ENCODE data around the gene MEF2D. TPM values are rescaled to one million over a fixed set of nuclear protein-coding genes. Genes with fewer than 3 reads are reported as not detected.
A peak's percentile ranks its signal among the peaks of the same experiment; 100 is the strongest.

MEF2D gene
- total RNA-seq, 1 donor from 2014 or later, result 106 TPM

GRCh38 chr1:156498432-156499193, 2.0 kb downstream of the MEF2D start:
- Histone ChIP-seq H3K4me1 (peaks cover 39 to 68% of the 10 kb centered on the region in 2 donors), H3K9me3 (no peaks in the 10 kb centered on the region), H3K27ac (peak overlapping the region; percentile 99 to 100), H3K36me3 (peaks cover 0 to 14% of the 10 kb centered on the region in 2 donors), H3K4me3 (peak overlapping the region; percentile 86 to 100), H3K27me3 (no peaks in the 10 kb centered on the region)
- intact Hi-C loops (cut with DNase I), result loop anchor here (1.0 kb wide), 1 partner anchor 18 kb away; no protein-coding TSS in a partner anchor
- TF ChIP-seq CTCF (IDR thresholded peaks at IDR 0.05), result no peak
- DNase-seq (ENCODE audit: low spot score in 2 of 2), result peak in 1 of 2 donors; percentile 73

GRCh38 chr1:156497743-156498431, 2.7 kb downstream of the MEF2D start:
- H3K4me3 ChIP-seq, result peak overlapping the region; percentile 86 to 100
- H3K27ac ChIP-seq, result peak overlapping the region; percentile 99 to 100
- H3K4me1 ChIP-seq, result peaks cover 43 to 69% of the 10 kb centered on the region in 2 donors
- peak in 1 of 2 donors; percentile 64 for DNase-seq (ENCODE audit: low spot score in 2 of 2)
- TF ChIP-seq CTCF (IDR thresholded peaks at IDR 0.05), result no peak
- no peaks in the 10 kb centered on the region for H3K27me3 ChIP-seq
- H3K9me3 ChIP-seq, result no peaks in the 10 kb centered on the region
- H3K36me3 ChIP-seq, result peaks cover 0 to 14% of the 10 kb centered on the region in 2 donors
- intact Hi-C loops (cut with DNase I), result loop anchor here (1.0 kb wide), 1 partner anchor 18 kb away; no protein-coding TSS in a partner anchor

- peak overlapping the region; percentile 99 to 100 for H3K27ac ChIP-seq
- intact Hi-C loops (cut with DNase I), result no loop called here
- no peaks in the 10 kb centered on the region for H3K9me3 ChIP-seq
- DNase-seq (ENCODE audit: low spot score in 2 of 2), result no peak
- H3K27me3 ChIP-seq, result no peaks in the 10 kb centered on the region
- TF ChIP-seq CTCF (IDR thresholded peaks at IDR 0.05), result no peak
- H3K4me3 ChIP-seq, result peak overlapping the region; percentile 86 to 100
- H3K4me1 ChIP-seq, result peaks cover 45 to 70% of the 10 kb centered on the region in 2 donors
- H3K36me3 ChIP-seq, result peaks cover 0 to 14% of the 10 kb centered on the region in 2 donors
These were observed 3.4 kb downstream of the MEF2D start for GRCh38 chr1:156497078-156497742.

GRCh38 chr1:156496211-156496761, 4.3 kb downstream of the MEF2D start:
- DNase-seq (ENCODE audit: low spot score in 2 of 2), result no peak
- peak overlapping the region; percentile 99 to 100 for H3K27ac ChIP-seq
- intact Hi-C loops (cut with DNase I), result no loop called here
- H3K36me3 ChIP-seq, result peaks cover 0 to 14% of the 10 kb centered on the region in 2 donors
- H3K4me3 ChIP-seq, result peak overlapping the region; percentile 34 to 86
- peaks cover 45 to 71% of the 10 kb centered on the region in 2 donors for H3K4me1 ChIP-seq
- H3K9me3 ChIP-seq, result no peaks in the 10 kb centered on the region
- TF ChIP-seq CTCF (IDR thresholded peaks at IDR 0.05), result no peak
- H3K27me3 ChIP-seq, result no peaks in the 10 kb centered on the region

- peaks cover 0 to 14% of the 10 kb centered on the region in 2 donors for H3K36me3 ChIP-seq
- no peak for TF ChIP-seq CTCF (IDR thresholded peaks at IDR 0.05)
- H3K27me3 ChIP-seq, result no peaks in the 10 kb centered on the region
- H3K4me3 ChIP-seq, result peak overlapping the region; percentile 34 to 86
- intact Hi-C loops (cut with DNase I), result no loop called here
- H3K4me1 ChIP-seq, result peaks cover 52 to 79% of the 10 kb centered on the region in 2 donors
- no peaks in the 10 kb centered on the region for H3K9me3 ChIP-seq
- peak overlapping the region; percentile 99 to 100 for H3K27ac ChIP-seq
- no peak for DNase-seq (ENCODE audit: low spot score in 2 of 2)
These were observed 5.0 kb downstream of the MEF2D start for GRCh38 chr1:156495401-156496140.
